ENCODE measurements around the gene PPP1R9B. TPM values are rescaled to one million over a fixed set of nuclear protein-coding genes. Genes with fewer than 3 reads are reported as not detected.

PPP1R9B gene
- total RNA-seq, 6 experiments from 2014 or later: 9.9 to 18.1 (median 12.0) TPM

DNA sequence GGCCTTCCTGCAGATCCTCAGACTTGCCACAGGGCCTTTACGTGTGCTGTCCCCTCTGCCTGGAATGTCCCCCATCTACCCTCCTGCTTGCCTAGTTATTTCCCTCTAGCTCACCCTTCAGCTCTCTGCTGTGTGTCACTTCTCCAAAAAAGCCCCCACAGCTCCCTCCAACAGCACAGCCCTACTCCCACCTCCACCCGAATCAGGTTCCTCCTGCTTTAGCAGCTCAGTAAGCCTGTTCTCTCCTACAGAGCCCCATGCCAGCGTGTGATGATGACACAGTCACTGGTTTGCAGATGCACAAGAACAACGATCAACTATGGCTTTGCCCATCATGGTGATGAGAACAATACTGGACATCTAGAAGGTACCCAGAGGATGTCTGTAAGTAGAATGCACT lies 13.4 kb downstream of the PPP1R9B start:
- ATAC-seq (no peak), DNase-seq (no peak)
- Histone ChIP-seq H3K4me1 (peaks cover 0 to 9% (median 0%) of the 10 kb centered on the region in 4 donors), H3K36me3 (peaks cover 7 to 57% (median 12%) of the 10 kb centered on the region in 4 donors), H3K9me3 (no peaks in the 10 kb centered on the region), H3K27ac (no peak overlapping the region), H3K4me3 (no peak overlapping the region), H3K27me3 (no peaks in the 10 kb centered on the region)
- 92% methylated on average over 2 of the region's 4 CpGs for WGBS (ENCODE audit: insufficient coverage, low coverage, low lambda C conversion rate, missing lambda C conversion rate)
- no peak for TF ChIP-seq POLR2A (IDR thresholded peaks at IDR 0.05)
- TF ChIP-seq, protein P1, sequence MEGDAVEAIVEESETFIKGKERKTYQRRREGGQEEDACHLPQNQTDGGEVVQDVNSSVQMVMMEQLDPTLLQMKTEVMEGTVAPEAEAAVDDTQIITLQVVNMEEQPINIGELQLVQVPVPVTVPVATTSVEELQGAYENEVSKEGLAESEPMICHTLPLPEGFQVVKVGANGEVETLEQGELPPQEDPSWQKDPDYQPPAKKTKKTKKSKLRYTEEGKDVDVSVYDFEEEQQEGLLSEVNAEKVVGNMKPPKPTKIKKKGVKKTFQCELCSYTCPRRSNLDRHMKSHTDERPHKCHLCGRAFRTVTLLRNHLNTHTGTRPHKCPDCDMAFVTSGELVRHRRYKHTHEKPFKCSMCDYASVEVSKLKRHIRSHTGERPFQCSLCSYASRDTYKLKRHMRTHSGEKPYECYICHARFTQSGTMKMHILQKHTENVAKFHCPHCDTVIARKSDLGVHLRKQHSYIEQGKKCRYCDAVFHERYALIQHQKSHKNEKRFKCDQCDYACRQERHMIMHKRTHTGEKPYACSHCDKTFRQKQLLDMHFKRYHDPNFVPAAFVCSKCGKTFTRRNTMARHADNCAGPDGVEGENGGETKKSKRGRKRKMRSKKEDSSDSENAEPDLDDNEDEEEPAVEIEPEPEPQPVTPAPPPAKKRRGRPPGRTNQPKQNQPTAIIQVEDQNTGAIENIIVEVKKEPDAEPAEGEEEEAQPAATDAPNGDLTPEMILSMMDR (IDR thresholded peaks at IDR 0.05): no peak
- intact Hi-C loops (cut with DNase I): no loop called here

DNA sequence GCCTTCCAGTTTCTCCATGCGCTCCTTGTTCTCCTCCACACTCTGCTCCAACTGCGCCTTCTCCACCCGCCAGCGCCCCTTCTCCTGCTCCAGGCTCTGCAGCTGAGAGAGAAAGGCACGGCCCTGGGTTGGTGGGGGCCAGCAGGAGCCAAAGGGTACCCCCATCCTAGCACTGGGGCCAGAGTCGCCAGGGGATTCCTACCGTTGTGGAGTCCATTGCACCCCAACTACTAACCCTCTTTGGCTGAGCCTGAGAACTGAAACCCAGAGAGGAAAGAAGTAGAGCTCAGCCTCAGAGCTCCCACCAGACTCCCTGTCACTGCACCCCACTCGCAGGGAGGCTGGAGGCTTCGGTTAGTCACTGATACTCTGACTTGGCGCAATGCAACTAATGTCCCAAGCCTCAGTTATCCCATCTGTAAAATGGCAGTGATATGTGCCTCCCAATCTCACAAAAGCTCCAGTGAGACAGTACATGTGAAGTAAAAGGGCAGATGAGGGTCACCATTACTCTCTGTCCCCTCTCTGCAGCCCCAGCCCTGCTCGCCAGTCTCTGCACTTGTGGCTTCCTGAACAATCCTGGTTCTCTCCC lies 14.3 kb downstream of the PPP1R9B start:
- no peak overlapping the region for H3K4me3 ChIP-seq
- 100% methylated on average over 3 of the region's 11 CpGs for WGBS (ENCODE audit: insufficient coverage, low coverage, low lambda C conversion rate, missing lambda C conversion rate)
- no peak overlapping the region for H3K27ac ChIP-seq
- no peak for TF ChIP-seq POLR2A (IDR thresholded peaks at IDR 0.05)
- TF ChIP-seq, protein P1 (IDR thresholded peaks at IDR 0.05): no peak
- peaks cover 5 to 50% (median 11%) of the 10 kb centered on the region in 4 donors for H3K36me3 ChIP-seq
- H3K4me1 ChIP-seq: peaks cover 0 to 9% (median 0%) of the 10 kb centered on the region in 4 donors
- intact Hi-C loops (cut with DNase I): no loop called here
- no peaks in the 10 kb centered on the region for H3K9me3 ChIP-seq
- no peak for DNase-seq
- ATAC-seq: no peak
- no peaks in the 10 kb centered on the region for H3K27me3 ChIP-seq

DNA sequence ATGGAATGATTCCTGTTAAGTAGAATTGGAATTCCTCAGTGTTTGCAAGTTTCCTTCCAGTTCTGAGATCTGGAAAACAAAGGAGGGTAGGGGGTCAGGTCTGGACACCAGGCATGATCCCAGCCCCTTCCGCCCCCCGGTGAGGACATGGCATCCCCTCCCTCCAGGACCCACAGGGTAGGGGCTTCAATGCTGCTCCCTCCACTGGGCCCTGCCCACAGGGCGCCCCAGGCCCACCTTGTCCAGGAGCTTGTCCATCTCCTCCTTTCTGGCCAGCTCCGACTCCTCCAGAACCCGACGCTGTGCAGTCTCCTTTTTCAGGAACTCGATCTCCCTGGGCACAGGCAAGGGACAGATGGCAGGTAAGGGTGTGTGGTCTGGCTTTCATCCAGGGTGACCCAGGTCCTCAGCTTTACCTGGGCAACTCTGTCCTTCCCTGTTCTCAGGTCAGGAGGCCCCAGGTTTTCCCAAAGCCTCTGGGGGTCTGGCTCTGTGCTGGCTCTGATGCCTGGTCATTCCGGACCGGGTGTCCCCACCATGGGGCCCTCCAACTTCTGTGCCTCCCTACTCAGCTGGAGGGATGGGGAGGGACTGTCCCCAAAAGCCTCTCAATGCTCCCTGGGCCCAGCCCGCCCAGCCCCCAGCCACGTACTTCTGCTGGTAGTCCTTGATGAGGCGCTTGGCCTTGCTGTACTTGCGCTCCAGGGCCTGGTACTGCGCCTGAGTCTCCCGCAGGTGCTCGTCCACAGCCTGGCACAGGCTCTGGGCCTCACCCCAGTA lies 15.0 kb downstream of the PPP1R9B start:
- H3K27me3 ChIP-seq: no peaks in the 10 kb centered on the region
- intact Hi-C loops (cut with DNase I): no loop called here
- peaks cover 0 to 8% (median 0%) of the 10 kb centered on the region in 4 donors for H3K4me1 ChIP-seq
- H3K4me3 ChIP-seq: no peak overlapping the region
- WGBS (ENCODE audit: insufficient coverage, low coverage, low lambda C conversion rate, missing lambda C conversion rate): 88% methylated on average over 5 of the region's 16 CpGs
- no peak overlapping the region for H3K27ac ChIP-seq
- DNase-seq (no peak), ATAC-seq (no peak)
- peaks cover 5 to 45% (median 11%) of the 10 kb centered on the region in 4 donors for H3K36me3 ChIP-seq
- H3K9me3 ChIP-seq: no peaks in the 10 kb centered on the region
- TF ChIP-seq, protein P1 (IDR thresholded peaks at IDR 0.05): no peak
- TF ChIP-seq POLR2A (IDR thresholded peaks at IDR 0.05): no peak

DNA sequence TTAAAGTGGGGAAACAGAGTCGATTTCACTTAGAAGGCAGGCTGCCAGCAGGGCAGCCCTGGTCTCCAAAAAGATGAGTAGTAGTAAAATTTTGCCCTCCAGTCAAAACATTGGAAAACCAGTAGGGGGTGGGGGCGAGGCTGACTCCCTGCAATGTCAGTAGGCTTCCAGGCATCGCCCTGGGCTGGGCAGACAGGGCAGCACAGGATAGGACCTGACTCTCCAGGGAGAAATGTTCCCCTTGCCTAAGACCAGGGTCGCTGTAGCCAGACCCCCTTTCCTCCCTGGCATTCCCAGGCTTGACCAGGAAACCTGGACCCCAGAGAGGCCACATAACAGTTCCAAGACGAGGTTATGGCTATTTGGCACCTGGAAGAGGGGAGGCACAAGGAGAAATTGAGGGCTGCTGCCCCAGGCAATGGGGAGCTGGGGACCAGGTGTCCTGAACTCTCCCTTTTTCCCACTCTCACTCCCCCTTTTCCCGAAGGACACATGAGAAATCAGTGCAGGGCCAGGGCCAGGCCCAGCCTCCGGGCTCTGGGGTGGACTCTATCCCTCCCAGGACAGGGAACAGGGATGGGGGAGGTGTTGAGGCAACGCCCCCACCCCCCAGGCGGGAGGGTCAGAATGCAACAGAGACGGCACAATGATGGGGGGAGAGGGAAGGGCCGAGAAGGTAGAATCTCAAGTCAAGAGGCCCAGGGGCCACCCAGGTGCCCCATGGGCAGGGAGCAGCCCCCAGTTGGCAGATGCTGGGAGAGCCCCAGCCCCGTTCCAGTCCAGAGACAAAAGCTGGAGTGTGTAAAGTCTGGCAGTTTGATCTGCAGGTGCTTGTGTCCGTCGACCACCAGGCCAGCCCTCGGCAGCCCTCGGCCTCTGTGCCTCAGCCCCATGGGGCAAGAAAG lies 16.0 kb downstream of the PPP1R9B start:
- 53% methylated on average over 2 of the region's 16 CpGs for WGBS (ENCODE audit: insufficient coverage, low coverage, low lambda C conversion rate, missing lambda C conversion rate)
- TF ChIP-seq POLR2A (IDR thresholded peaks at IDR 0.05): no peak
- TF ChIP-seq, protein P1 (IDR thresholded peaks at IDR 0.05): no peak
- peaks cover 0 to 3% (median 0%) of the 10 kb centered on the region in 4 donors for H3K4me1 ChIP-seq
- H3K27ac ChIP-seq: no peak overlapping the region
- DNase-seq (no peak), ATAC-seq (no peak)
- H3K9me3 ChIP-seq: no peaks in the 10 kb centered on the region
- H3K4me3 ChIP-seq: no peak overlapping the region
- peaks cover 4 to 38% (median 9%) of the 10 kb centered on the region in 4 donors for H3K36me3 ChIP-seq
- intact Hi-C loops (cut with DNase I): no loop called here
- no peaks in the 10 kb centered on the region for H3K27me3 ChIP-seq
